SU-DHL-6 (cell line): ENCODE measurements around the gene OR10A3.

Experiments used
- H2AFZ ChIP-seq: fragments of 200-600 bp; sonication (generic); 2 replicates; pipeline ENCODE4 v1.6.1; 2014; ENCODE audit warnings: low read depth, mild to moderate bottlenecking, moderate library complexity, mixed read lengths, antibody characterized with exemption, low read length; ENCODE audit not compliant: severe bottlenecking
- H3F3A ChIP-seq: fragments of 200-600 bp; shearing (Covaris generic); 2 replicates; pipeline ENCODE4 v1.6.0; 2016; ENCODE audit warnings: antibody characterized with exemption, mild to moderate bottlenecking; ENCODE audit not compliant: insufficient read depth
- H3K27ac ChIP-seq: fragments of 200-600 bp; sonication (generic); 2 replicates; pipeline ENCODE4 v1.5.1; 2016; ENCODE audit warnings: low read depth, mild to moderate bottlenecking, low read length, moderate library complexity, mixed read lengths
- H3K27me3 ChIP-seq: fragments of 200-600 bp; sonication (generic), shearing (Covaris generic); 2 replicates; pipeline ENCODE4 v1.6.0; 2014; ENCODE audit warnings: mild to moderate bottlenecking, low read length
- H3K36me3 ChIP-seq: fragments of 200-600 bp; sonication (generic); 2 replicates; pipeline ENCODE4 v1.6.1; 2014; ENCODE audit warnings: mild to moderate bottlenecking, low read length, mixed read lengths
- H3K4me2 ChIP-seq: fragments of 300-600, 200-600 bp; shearing (Covaris generic), sonication (generic); 2 replicates; pipeline ENCODE4 v1.6.0; 2014; ENCODE audit warnings: low read length, low read depth, mild to moderate bottlenecking; ENCODE audit not compliant: poor library complexity, severe bottlenecking
- H3K4me3 ChIP-seq: fragments of 200-600 bp; sonication (generic); 2 replicates; pipeline ENCODE4 v1.5.1; 2014; ENCODE audit warnings: antibody characterized with exemption, low read length, mild to moderate bottlenecking, mixed read lengths; ENCODE audit not compliant: insufficient read depth, poor library complexity, severe bottlenecking
- H3K79me2 ChIP-seq: fragments of 200-600 bp; sonication (generic); 2 replicates; pipeline ENCODE4 v1.6.1; 2014; ENCODE audit warnings: mild to moderate bottlenecking, low read length, moderate library complexity; ENCODE audit not compliant: insufficient read depth
- H3K9ac ChIP-seq: fragments of 200-600 bp; sonication (generic); 2 replicates; pipeline ENCODE4 v1.7.0; 2014; ENCODE audit warnings: mild to moderate bottlenecking, low read length
- H3K9me2 ChIP-seq: fragments of 200-600 bp; sonication (generic); replicated peaks from 2 replicates; pipeline ENCODE4 v1.6.1; 2014; ENCODE audit warnings: low read length; ENCODE audit not compliant: insufficient read depth
- H3K9me3 ChIP-seq: fragments of 200-600 bp; sonication (generic); 2 replicates; pipeline ENCODE4 v1.6.1; 2014; ENCODE audit warnings: low read length, mixed read lengths; ENCODE audit not compliant: insufficient read depth
- H4K20me1 ChIP-seq: fragments of 200-600 bp; sonication (generic); 2 replicates; pipeline ENCODE4 v1.6.1; 2014; ENCODE audit warnings: low read depth, mild to moderate bottlenecking, antibody characterized with exemption, low read length, moderate library complexity, mixed read lengths
- EZH2phosphoT487 ChIP-seq: fragments of 200-600 bp; sonication (generic), shearing (Covaris generic); conservative IDR thresholded peaks from 2 replicates; pipeline ENCODE4 v1.6.1; 2018; ENCODE audit warnings: mild to moderate bottlenecking, antibody characterized with exemption, low read length, moderate library complexity, mixed read lengths
- TF ChIP-seq, protein P1 (sequence below): fragments of 200-600 bp; sonication (generic); IDR thresholded peaks from one replicate; pipeline ENCODE4 v1.5.1; 2017; ENCODE audit warnings: antibody characterized with exemption, mild to moderate bottlenecking, low read length, moderate library complexity; ENCODE audit not compliant: insufficient read depth, poor library complexity, severe bottlenecking

The OR10A3 gene

DNA sequence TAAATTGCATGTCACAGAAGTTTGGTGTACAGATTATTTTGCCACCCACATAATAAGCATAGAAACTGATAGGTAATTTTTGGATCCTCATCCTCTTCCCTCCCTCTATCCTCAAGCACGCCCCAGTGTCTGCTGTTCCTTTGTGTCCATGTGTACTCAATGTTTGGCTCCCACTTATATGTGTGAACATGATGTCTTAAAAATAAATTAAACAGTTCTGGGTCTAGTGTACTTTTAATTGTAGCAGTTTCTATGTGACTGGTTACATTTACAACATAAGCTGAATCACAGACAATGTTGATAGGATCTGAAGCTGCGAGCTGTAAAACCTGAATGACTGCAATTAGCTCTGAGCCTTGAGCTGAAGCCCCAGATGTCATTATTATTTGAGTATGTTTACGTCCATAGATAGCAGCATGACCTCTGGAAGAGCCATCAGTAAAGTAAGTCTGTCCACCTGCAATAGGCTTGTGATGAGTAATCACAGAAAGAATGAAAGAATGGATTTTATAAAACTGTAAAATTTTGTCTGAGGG, 40.1 kb downstream of the OR10A3 start:
- no peak overlapping the region for H3K4me3 ChIP-seq
- no peak overlapping the region for H3K4me2 ChIP-seq
- H2AFZ ChIP-seq = no peak overlapping the region
- no peaks in the 10 kb centered on the region for H3K36me3 ChIP-seq
- no peaks in the 10 kb centered on the region for H3K9me2 ChIP-seq
- no peaks in the 10 kb centered on the region for H3K27me3 ChIP-seq
- H3K27ac ChIP-seq = no peak overlapping the region
- H3F3A ChIP-seq = no peaks in the 10 kb centered on the region
- no peaks in the 10 kb centered on the region for H4K20me1 ChIP-seq
- H3K9ac ChIP-seq = no peak overlapping the region
- no peaks in the 10 kb centered on the region for H3K79me2 ChIP-seq
- TF ChIP-seq, protein P1, sequence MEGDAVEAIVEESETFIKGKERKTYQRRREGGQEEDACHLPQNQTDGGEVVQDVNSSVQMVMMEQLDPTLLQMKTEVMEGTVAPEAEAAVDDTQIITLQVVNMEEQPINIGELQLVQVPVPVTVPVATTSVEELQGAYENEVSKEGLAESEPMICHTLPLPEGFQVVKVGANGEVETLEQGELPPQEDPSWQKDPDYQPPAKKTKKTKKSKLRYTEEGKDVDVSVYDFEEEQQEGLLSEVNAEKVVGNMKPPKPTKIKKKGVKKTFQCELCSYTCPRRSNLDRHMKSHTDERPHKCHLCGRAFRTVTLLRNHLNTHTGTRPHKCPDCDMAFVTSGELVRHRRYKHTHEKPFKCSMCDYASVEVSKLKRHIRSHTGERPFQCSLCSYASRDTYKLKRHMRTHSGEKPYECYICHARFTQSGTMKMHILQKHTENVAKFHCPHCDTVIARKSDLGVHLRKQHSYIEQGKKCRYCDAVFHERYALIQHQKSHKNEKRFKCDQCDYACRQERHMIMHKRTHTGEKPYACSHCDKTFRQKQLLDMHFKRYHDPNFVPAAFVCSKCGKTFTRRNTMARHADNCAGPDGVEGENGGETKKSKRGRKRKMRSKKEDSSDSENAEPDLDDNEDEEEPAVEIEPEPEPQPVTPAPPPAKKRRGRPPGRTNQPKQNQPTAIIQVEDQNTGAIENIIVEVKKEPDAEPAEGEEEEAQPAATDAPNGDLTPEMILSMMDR = no peak
- TF ChIP-seq EZH2phosphoT487 = no peak
- H3K9me3 ChIP-seq = no peaks in the 10 kb centered on the region

DNA sequence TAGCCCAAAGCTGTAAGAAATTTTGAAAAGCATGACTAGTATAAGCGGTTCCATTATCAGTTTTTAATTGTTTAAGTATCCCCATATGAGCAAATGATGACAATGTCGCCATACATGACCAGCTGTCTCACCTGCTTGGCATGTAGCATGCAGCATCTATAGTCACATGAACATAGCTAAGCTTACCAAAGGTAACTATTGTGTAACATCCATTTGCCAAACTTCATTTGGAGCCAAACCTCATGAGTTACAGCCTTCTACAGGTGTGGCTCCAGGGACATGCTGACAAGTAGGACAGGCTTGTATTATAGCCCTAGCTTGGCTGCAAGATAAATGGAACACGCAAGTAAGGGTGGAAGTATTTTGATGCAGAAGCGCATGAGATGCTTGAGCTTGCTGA, 40.8 kb downstream of the OR10A3 start:
- no peaks in the 10 kb centered on the region for H4K20me1 ChIP-seq
- H3K9me3 ChIP-seq = no peaks in the 10 kb centered on the region
- H3K27ac ChIP-seq = no peak overlapping the region
- H3K36me3 ChIP-seq = no peaks in the 10 kb centered on the region
- no peaks in the 10 kb centered on the region for H3K9me2 ChIP-seq
- no peak overlapping the region for H3K9ac ChIP-seq
- no peak overlapping the region for H3K4me3 ChIP-seq
- no peaks in the 10 kb centered on the region for H3K27me3 ChIP-seq
- H3K4me2 ChIP-seq = no peak overlapping the region
- H2AFZ ChIP-seq = no peak overlapping the region
- H3K79me2 ChIP-seq = no peaks in the 10 kb centered on the region
- TF ChIP-seq EZH2phosphoT487 = no peak
- TF ChIP-seq, protein P1 = no peak
- no peaks in the 10 kb centered on the region for H3F3A ChIP-seq

DNA sequence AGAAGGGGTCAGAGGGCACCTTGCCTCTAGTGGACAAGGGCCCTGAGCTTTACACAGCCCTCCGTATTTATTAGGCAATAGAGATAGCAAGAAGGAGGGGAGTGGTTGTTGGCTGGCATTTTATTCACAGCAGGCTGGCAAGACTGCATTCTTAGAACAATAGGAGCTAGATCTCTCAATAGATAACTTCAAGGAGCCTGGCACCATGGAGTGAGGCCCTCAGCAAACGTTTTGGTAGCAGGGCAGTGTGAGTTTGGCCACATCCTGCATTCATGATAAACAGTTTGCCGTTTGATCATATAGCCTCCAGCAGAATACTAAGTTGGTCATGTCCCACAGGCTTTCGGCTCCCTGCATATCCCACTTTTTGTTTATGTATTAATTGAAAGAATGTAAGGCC, 42.1 kb downstream of the OR10A3 start:
- Histone ChIP-seq H4K20me1 (no peaks in the 10 kb centered on the region), H3K36me3 (no peaks in the 10 kb centered on the region), H3F3A (no peaks in the 10 kb centered on the region), H3K4me3 (no peak overlapping the region), H3K27ac (no peak overlapping the region), H3K9me2 (no peaks in the 10 kb centered on the region), H3K9ac (no peak overlapping the region), H3K4me2 (no peak overlapping the region), H3K79me2 (no peaks in the 10 kb centered on the region), H2AFZ (no peak overlapping the region), H3K9me3 (no peaks in the 10 kb centered on the region), H3K27me3 (no peaks in the 10 kb centered on the region)
- no peak for TF ChIP-seq EZH2phosphoT487
- TF ChIP-seq, protein P1 = no peak
